ENCODE measurements around the gene SUSD4.

- TF ChIP-seq POLR2A (IDR thresholded peaks at IDR 0.05; ENCODE audit: low read depth) (no peak), POLR2AphosphoS5 (IDR thresholded peaks at IDR 0.05) (no peak)
- TF ChIP-seq, protein P1, sequence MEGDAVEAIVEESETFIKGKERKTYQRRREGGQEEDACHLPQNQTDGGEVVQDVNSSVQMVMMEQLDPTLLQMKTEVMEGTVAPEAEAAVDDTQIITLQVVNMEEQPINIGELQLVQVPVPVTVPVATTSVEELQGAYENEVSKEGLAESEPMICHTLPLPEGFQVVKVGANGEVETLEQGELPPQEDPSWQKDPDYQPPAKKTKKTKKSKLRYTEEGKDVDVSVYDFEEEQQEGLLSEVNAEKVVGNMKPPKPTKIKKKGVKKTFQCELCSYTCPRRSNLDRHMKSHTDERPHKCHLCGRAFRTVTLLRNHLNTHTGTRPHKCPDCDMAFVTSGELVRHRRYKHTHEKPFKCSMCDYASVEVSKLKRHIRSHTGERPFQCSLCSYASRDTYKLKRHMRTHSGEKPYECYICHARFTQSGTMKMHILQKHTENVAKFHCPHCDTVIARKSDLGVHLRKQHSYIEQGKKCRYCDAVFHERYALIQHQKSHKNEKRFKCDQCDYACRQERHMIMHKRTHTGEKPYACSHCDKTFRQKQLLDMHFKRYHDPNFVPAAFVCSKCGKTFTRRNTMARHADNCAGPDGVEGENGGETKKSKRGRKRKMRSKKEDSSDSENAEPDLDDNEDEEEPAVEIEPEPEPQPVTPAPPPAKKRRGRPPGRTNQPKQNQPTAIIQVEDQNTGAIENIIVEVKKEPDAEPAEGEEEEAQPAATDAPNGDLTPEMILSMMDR (IDR thresholded peaks at IDR 0.05), result peak in 1 of 3 experiments; percentile 19
Observed at GRCh38 chr1:223175032-223175431, 188.9 kb downstream of the SUSD4 start.
